Right kidney (tissue), 9 donors: ENCODE results near the gene CD5L.

Experiments
- DNase-seq: peaks from one replicate; pipeline ENCODE4 v3.0.0-alpha.2; 2016
- long read RNA-seq, 8 donors: transcript quantifications; one replicate each; lab custom pipeline, GENCODE V29; 2026

Gene CD5L
- long read RNA-seq, donor 1: 0 reads
- long read RNA-seq, donor 2: 0 reads
- long read RNA-seq, donor 3: 0 reads
- long read RNA-seq, donor 4: 0 reads
- long read RNA-seq, donor 5: 0 reads
- long read RNA-seq, donor 6: 0 reads
- long read RNA-seq, donor 7: 0 reads
- long read RNA-seq, donor 8: 0 reads

GRCh38 chr1:157841708-157842107 lies at the start of gene CD5L:
TSS of gene CD5L (minus strand) at chr1:157841808. CDS start at chr1:157841701, 107 bp downstream.
- DNase-seq: no peak

GRCh38 chr1:157882580-157882979 lies 41.0 kb upstream of the CD5L start:
- no peak for DNase-seq

DNA sequence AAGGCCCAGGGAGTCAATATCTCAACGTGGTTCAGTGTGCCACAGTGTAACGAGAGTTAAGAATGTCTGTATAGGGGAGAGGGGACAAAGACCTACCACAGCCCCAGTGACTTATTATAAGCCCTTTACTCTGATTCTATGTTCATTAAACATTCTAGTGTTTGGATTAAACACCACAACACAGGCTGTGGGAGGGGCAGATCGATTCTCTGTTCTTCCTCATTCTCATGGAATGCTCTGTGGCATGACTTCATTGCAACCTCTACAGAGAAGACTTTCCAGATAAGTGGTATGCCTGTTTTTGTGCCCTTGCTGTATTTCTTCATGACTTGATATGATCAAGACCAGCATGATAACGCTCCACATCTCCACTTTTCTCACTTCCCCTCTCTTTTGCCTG lies 39.0 kb upstream of the CD5L start:
- no peak for DNase-seq

DNA sequence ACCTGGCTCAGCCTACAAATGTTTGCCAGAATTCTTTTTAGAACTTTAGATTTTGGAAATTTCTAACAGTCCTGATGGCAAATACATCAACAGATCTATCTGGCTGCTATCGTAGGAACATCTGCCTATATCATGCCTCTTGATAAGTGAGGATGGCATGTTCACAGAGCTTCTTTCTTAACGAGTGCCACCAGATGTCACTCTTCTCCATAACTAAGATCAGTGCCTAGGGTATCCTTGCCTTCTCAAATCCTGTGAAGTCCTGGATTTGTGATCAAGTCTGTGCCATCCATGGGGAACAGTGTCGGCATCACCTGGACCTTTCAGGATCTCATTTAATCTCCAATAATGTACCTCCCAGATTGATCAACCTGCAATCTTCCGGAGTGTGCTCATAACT lies 36.5 kb upstream of the CD5L start:
- peak; percentile 2 for DNase-seq

DNA sequence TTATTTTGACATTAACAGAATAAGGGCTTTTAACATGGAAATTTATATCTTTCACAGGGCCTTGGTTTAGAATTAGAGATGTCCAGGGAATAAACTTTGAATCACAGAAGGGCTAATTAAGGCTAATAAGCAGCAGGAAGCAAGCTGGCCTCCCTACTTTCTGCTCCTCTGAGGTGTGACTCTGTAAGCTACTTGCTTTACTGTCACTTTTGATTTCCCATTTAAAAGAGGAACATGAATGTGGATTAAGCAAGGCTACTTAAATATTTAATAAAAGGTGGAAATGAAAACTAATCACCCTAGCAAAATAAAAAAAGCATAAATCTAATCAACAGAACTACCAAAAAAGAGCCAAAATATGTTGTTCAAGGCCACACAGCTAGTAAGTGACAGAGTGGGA lies 28.9 kb upstream of the CD5L start:
- DNase-seq: no peak

- no peak for DNase-seq
Measured at GRCh38 chr1:157868654-157869053, 27.0 kb upstream of the CD5L start.

DNA sequence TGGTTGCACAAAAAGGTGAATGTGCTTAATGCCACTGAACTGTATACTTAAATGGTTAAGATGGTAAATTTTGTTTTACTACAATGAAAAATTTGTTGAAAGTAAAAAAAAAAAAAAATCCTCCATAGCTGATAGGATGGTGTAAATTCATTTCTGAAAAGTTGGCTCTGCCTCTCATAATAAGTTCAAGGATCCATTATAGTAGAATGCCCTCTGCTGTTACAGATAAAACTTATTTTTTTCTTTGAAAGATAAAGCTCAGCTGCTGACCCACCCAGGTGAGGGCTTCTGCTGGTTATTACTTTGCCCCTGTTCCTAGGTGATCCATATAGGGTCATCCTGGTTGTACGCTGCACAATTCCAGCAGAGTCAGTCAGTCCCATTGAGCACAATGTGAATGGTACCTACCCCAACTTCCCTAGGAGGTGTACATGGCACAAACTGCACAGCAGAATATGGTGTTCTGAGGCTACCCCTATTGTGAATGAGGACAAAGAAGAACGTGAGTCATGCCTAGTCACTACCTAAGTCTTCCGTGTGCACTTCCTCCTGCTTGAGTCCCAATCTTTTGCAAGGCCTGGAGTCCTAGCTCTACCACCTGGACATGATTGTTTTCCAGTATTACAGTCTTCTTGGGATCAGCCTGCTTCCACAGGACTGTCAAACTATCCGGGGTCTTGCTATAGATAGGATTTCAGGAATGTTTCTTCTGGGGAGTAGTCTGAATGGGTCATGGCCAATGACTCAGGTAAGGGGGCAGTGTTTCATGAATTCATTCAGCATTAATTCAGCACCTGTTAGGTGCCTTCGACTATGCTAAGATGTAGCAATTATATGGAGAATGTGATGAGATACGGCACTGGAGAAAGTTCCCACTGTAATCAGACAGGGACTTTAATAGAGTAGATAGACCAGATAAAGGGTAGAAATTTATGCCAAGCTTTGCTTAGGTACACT lies 20.8 kb upstream of the CD5L start:
- no peak for DNase-seq

DNA sequence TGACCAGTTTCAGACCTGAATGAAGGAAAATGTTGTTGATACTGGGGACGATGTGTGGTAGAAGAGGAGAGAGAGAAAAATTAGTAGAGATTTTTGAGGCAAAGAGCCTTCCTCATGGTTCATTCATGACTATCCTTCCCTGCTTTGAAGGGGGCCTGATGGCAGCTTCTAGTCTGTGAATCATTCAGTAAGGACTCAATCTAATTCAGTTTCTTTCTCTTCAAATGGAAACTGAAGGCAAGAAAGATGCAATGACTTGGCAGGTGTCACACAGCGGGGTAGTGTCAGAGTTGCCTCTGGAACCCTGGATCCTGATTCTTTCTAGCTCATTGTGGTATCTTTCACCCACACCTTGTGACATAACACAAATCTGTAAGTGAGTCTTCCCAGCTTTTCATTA lies 14.9 kb upstream of the CD5L start:
- no peak for DNase-seq

- DNase-seq: no peak
Measured at GRCh38 chr1:157852476-157852875, 10.9 kb upstream of the CD5L start.

- no peak for DNase-seq
Measured at GRCh38 chr1:157849229-157849875, 7.7 kb upstream of the CD5L start.

DNA sequence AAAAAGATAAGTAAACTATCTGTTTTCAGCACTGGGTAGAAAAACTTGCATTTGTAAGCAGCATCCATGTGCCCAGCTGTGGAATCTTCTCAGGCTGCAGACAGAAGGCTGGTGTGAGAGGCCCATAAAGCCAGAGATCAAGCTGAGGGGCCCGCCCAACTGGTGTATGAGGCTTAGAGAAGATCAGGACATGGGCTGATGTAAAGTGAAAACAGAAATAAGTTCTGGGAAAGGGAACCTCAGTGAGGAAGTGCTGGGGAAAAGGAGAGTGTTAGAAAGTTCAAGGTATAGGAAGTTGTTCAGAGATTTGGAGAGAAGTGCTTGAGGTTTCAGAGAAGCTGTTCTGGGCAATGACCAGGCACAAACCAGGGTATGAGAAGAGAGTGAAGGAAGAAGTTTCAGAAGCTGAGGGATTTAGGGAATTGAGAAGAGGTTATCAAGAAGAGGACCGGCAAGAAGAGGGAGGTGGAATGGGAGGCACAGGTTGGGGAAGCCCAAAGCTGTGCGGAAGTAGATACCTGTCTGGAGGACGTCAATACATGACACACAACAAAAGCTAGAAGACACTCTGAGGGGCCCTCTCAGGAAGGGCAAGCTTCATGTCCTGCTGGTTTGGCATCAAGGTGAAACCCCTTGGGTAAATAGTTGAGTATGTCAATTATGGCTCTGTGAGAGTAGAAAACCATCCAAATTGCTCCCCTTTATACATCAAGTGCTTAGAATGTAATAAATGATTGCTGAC lies 2.7 kb upstream of the CD5L start:
- DNase-seq: no peak

- DNase-seq: no peak
Measured at GRCh38 chr1:157842939-157843338, 1.3 kb upstream of the CD5L start.

GRCh38 chr1:157838966-157839365 lies 2.6 kb downstream of the CD5L start:
- no peak for DNase-seq

GRCh38 chr1:157834430-157834829 lies 7.2 kb downstream of the CD5L start:
- no peak for DNase-seq

GRCh38 chr1:157833145-157833544 lies 8.5 kb downstream of the CD5L start:
- no peak for DNase-seq

GRCh38 chr1:157831968-157832626 lies 9.5 kb downstream of the CD5L start:
- DNase-seq: no peak

- no peak for DNase-seq
Measured at GRCh38 chr1:157830887-157831286, 10.7 kb downstream of the CD5L start.

DNA sequence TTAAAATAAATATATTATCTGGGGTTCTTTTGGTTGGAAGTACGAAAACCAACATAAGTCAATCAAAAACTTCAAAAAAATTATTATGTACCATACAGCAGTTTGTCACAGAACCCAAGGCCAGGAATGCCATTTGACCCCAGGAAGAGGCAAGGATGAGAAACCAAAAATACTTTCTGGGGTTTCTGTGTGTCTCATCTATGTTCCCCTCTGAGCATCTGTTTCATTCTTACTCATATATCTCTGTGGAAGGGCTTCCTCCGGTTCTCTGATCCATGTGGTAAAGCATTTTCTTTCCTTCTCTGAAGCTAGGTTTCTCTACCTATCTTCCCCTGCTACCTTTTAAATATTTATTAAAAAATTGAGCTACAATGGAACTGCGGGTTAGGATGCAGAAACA lies 11.9 kb downstream of the CD5L start:
- DNase-seq: no peak

- no peak for DNase-seq
Measured at GRCh38 chr1:157829210-157829609, 12.4 kb downstream of the CD5L start.

DNA sequence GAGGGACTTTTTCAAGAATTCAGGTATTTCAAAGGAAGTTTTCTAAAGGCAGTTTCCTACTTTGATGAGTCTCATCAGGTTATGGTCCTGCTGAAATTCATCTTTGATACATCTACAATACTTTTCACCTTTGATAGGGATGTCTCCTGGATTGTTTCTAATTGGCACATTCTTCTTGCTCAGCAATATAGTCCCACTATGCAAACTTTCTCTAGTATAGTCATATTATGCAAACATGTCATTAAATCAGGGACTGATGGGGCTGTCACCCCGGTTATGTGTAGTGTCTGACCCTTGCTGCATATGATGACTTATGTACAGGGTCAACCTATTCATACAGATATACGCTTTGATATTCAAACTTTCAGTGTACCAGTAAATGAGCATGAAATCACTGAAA lies 21.3 kb downstream of the CD5L start:
- no peak for DNase-seq

DNA sequence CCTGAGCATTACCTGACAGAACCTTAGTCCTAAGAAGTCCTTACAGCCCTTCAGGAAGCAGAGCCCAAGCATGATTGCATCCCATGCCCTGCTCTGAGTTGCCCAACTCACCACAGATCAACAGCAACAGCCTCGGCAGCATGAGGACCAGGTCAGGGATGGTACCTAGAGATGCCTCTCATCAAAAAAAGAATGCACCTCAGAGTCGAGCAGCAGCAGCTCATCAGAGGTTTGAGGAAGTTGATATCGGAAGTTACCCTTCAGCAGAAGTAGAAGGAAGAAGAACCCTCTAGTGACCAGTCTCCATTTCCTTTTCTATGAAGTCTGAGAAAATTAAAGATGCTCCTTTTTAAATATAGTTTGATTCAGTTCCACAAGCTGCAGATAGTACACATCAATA lies 21.7 kb downstream of the CD5L start, which contains the start of gene FCRL1:
TSS of gene FCRL1 (minus strand) at position 225 of the 400 bp plus-strand sequence. CDS start at position 142, 83 bp downstream.
- no peak for DNase-seq

DNA sequence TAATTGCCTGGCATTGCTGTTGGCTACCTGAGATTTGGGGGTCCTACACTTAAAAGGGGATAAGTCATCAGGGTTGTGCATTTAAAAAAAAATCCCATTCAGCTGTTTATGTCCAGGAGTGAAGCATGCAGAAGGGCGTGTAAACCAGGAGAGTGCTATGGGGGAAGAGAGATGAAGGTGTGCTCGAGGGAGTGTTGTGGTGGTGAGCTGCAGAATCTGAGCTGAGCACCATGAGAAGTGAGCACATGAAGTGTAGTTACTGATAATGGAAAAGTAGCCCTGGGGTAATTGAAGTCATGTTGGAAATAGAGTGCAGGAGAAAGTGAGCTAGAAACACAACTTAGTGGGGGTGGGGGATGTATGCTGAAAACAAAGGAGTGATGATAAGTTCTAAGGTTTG lies 22.4 kb downstream of the CD5L start:
- DNase-seq: no peak
